Gastrocnemius medialis (tissue), 4 donors: ENCODE results near the gene LMNB1. TPM values are rescaled to one million over a fixed set of nuclear protein-coding genes. Genes with fewer than 3 reads are reported as not detected.
"Not testable (repeated sequence)": the region's sequence is repeated elsewhere in the genome, so short reads cannot be mapped to it uniquely, and the experiment has no call there.

Experiments
- ATAC-seq, 2 donors: fragments of 150-250 bp; one replicate each; pipeline ENCODE4 v1.9.1; 2016
- DNase-seq, 2 donors: peaks; one replicate each; pipeline ENCODE4 v3.0.0-alpha.2; 2019
- H3K27ac ChIP-seq, 4 donors: fragments of 200-600 bp; sonication (generic); 1 replicate in 1 of 4; 2 replicates in 3 of 4; pipeline ENCODE4 v1.5.1; 2016 to 2018; ENCODE audit warnings: mild to moderate bottlenecking in 2 of 4, moderate library complexity in 1 of 4
- H3K27me3 ChIP-seq, 3 donors: fragments of 200-600 bp; sonication (generic) in 2 of 3; 1 replicate in 1 of 3; 2 replicates in 2 of 3; pipeline versions ENCODE4 v1.5.1 to v1.6.0; 2016 to 2019; ENCODE audit warnings: mild to moderate bottlenecking in 1 of 3, moderate library complexity in 1 of 3
- H3K36me3 ChIP-seq, 2 donors: fragments of 200-600 bp; sonication (generic) in 1 of 2; one replicate each; pipeline ENCODE4 v1.5.1; 2017 to 2018
- H3K4me1 ChIP-seq, 2 donors: fragments of 200-600 bp; sonication (generic) in 1 of 2; one replicate each; pipeline ENCODE4 v1.5.1; 2016 to 2017; ENCODE audit warnings: mild to moderate bottlenecking in 2 of 2
- H3K4me3 ChIP-seq, 4 donors: fragments of 200-600 bp; sonication (generic) in 3 of 4; 1 replicate in 1 of 4; 2 replicates in 3 of 4; pipeline ENCODE4 v1.5.1; 2016 to 2019; ENCODE audit warnings: mild to moderate bottlenecking in 2 of 4
- H3K9me3 ChIP-seq, 3 donors: fragments of 200-600 bp; sonication (generic) in 2 of 3; 1 replicate in 1 of 3; 2 replicates in 2 of 3; pipeline ENCODE4 v1.5.1; 2016 to 2019
- CTCF ChIP-seq, 5 experiments: fragments of 450-650 bp in 3 of 5; fragments of 200-600 bp in 2 of 5; sonication (generic) in 2 of 5; IDR thresholded peaks in 4 of 5; conservative IDR thresholded peaks in 1 of 5; 1 replicate in 4 of 5; 2 replicates in 1 of 5; pipeline ENCODE4 v1.5.1; 2016 to 2019; ENCODE audit warnings: antibody characterized with exemption in 5 of 5, mild to moderate bottlenecking in 3 of 5, moderate library complexity in 3 of 5
- POLR2A ChIP-seq, 2 donors: fragments of 450-650 bp; IDR thresholded peaks; one replicate each; pipeline ENCODE4 v1.6.1; 2017; ENCODE audit warnings: antibody characterized with exemption in 2 of 2, mild to moderate bottlenecking in 2 of 2, moderate library complexity in 2 of 2
- in situ Hi-C, 4 donors: fragments of 200-750 bp; cut with MboI; loops; one replicate each; pipeline versions ENCODE4 v1.15.0 to v1.8.0; 2017; ENCODE audit warnings: low sequenced_read_pairs in 4 of 4
- intact Hi-C: fragments of 100-400 bp; cut with DNase I; formaldehyde crosslinking; loops from one replicate; pipeline ENCODE4 v1.15.1; 2023; ENCODE audit warnings: low total_unique reads
- total RNA-seq, 4 donors: library from RNA; depleted of rRNA; stranded (reverse); fragments of >200 nt; gene quantifications; one replicate each; pipeline versions ENCODE4 v1.1.0 to v1.2.3, GENCODE V29; 2016

LMNB1 gene
- total RNA-seq, 4 donors from 2014 or later: 0.51 to 4.1 (median 2.4) TPM; not detected in 1

GRCh38 chr5:126777257-126777974 is 480 bp downstream of the LMNB1 start:
- H3K27ac ChIP-seq: peak overlapping the region; percentile 80 to 94 (median 88)
- intact Hi-C loops: loop anchor here (5.0 kb wide), 3 partner anchors 85 to 255 kb away; partner anchors contain the start of genes MARCHF3 and PHAX

GRCh38 chr5:126777975-126778674 is 1.2 kb downstream of the LMNB1 start:
- peak; percentile 50 to 52 for DNase-seq
- Histone ChIP-seq H3K4me1 (peaks cover 6 to 22% of the 10 kb centered on the region in 2 donors), H3K36me3 (no peaks in the 10 kb centered on the region), H3K27me3 (no peaks in the 10 kb centered on the region), H3K4me3 (peak overlapping the region; percentile 71 to 89 (median 79)), H3K9me3 (no peaks in the 10 kb centered on the region), H3K27ac (peak overlapping the region; percentile 80 to 94 (median 88))
- intact Hi-C loops (loop anchor here (5.0 kb wide), 3 partner anchors 84 to 254 kb away; partner anchors contain the start of genes MARCHF3 and PHAX), in situ Hi-C loops (no loop called here)
- ATAC-seq: peak; percentile 16 to 18
- TF ChIP-seq CTCF (IDR thresholded peaks at IDR 0.05 in 4 of 5, conservative IDR thresholded peaks at IDR 0.05 in 1 of 5) (no peak), POLR2A (IDR thresholded peaks at IDR 0.05) (peak; percentile 18 to 35)

More at GRCh38 chr5:126777257-126777974, 480 bp downstream of the LMNB1 start:
- peak; percentile 44 to 47 for ATAC-seq
- H3K27me3 ChIP-seq: no peaks in the 10 kb centered on the region
- in situ Hi-C loops: no loop called here
- no peaks in the 10 kb centered on the region for H3K36me3 ChIP-seq
- TF ChIP-seq CTCF (IDR thresholded peaks at IDR 0.05 in 4 of 5, conservative IDR thresholded peaks at IDR 0.05 in 1 of 5) (peak in 4 of 5 experiments; percentile 9 to 19 (median 14)), POLR2A (IDR thresholded peaks at IDR 0.05) (no peak)
- peak overlapping the region; percentile 71 to 89 (median 79) for H3K4me3 ChIP-seq
- peaks cover 6 to 22% of the 10 kb centered on the region in 2 donors for H3K4me1 ChIP-seq
- no peaks in the 10 kb centered on the region for H3K9me3 ChIP-seq
- DNase-seq: peak; percentile 9 to 32

DNA sequence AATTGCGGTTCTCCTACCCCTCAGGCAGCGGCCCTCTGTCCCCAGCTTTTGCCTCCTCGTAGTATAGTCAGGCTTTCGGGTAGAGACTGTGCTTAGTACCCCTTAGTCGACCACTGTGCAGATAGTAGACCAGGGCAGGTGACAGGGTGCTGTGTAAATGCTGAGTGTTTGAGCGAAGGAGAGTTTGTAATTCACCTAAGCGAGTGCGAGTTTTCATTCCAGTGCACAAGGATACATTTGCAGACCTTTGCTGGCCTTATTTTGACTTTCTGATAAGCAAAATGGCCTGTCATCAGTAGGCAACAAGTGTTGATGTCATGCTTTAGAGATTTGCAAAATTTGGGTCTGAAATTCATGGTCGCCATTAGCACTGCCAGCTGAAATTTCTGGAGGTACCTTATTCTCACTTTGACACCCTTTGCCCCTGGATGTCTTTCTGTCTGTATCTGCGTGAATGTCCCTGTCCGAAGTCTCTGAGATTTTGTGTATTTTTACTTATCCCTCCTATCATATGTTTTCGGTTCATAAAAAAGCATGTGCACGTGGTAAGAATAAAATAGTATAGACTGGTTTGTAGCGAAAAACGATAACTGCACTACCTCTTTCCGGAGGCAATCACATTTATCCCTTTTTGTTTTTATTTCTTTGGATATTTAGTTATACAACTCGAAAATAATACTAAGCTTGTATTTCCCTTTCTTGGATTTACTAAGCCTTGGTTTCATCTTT is 1.9 kb downstream of the LMNB1 start:
- in situ Hi-C loops: no loop called here
- no peak for TF ChIP-seq POLR2A (IDR thresholded peaks at IDR 0.05)
- no peak for TF ChIP-seq CTCF (IDR thresholded peaks at IDR 0.05 in 4 of 5, conservative IDR thresholded peaks at IDR 0.05 in 1 of 5)
- peak overlapping the region; percentile 44 to 94 (median 88) for H3K27ac ChIP-seq
- peaks cover 6 to 22% of the 10 kb centered on the region in 2 donors for H3K4me1 ChIP-seq
- intact Hi-C loops: loop anchor here (5.0 kb wide), 3 partner anchors 83 to 253 kb away; partner anchors contain the start of genes MARCHF3 and PHAX
- no peaks in the 10 kb centered on the region for H3K9me3 ChIP-seq
- peak overlapping the region; percentile 71 to 89 (median 79) for H3K4me3 ChIP-seq
- H3K27me3 ChIP-seq: no peaks in the 10 kb centered on the region
- DNase-seq (no peak), ATAC-seq (no peak)
- H3K36me3 ChIP-seq: no peaks in the 10 kb centered on the region

DNA sequence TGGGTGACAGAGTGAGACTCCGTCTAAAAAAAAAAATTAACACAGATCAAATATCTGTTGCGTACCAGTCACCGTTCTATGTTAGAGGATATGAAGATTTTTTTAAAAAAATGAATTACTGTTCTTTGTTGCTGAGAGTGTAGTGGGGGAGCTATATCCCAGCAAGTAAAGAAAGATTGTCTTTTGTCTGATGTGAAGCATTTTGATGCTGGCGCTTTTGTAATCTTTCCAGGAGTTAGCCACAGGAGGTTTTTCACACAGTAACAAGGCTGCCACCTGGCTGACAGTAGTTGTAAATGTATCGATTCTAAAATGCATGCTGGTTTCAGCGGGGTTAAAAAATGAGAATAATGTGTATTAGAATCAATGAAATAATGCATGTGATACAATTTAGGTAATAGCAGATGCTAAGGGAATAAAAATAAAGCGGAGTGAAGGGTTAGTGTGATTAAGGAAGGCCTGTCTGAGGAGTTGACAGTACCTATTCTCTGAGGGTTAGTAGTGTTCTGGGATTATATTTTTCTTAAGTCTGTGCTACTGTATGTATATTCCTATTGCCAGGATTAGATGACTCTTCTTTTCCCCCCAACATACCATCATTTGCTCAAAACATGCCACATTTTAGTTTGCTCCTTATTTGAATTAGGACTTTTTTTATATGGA is 3.4 kb downstream of the LMNB1 start:
- H3K36me3 ChIP-seq: no peaks in the 10 kb centered on the region
- intact Hi-C loops: loop anchor here (1.0 to 5.0 kb wide), 2 partner anchors 104 to 123 kb away; no protein-coding TSS in a partner anchor
- DNase-seq (peak in 1 of 2 donors; percentile 9), ATAC-seq (no peak)
- H3K9me3 ChIP-seq: no peaks in the 10 kb centered on the region
- TF ChIP-seq CTCF (IDR thresholded peaks at IDR 0.05 in 4 of 5, conservative IDR thresholded peaks at IDR 0.05 in 1 of 5) (peak; percentile 30 to 71 (median 53)), POLR2A (IDR thresholded peaks at IDR 0.05) (no peak)
- in situ Hi-C loops: loop anchor here (5.0 to 10.0 kb wide), 2 partner anchors 103 to 105 kb away; no protein-coding TSS in a partner anchor
- H3K4me3 ChIP-seq: no peak overlapping the region
- no peak overlapping the region for H3K27ac ChIP-seq
- H3K4me1 ChIP-seq: peaks cover 6 to 22% of the 10 kb centered on the region in 2 donors
- no peaks in the 10 kb centered on the region for H3K27me3 ChIP-seq

DNA sequence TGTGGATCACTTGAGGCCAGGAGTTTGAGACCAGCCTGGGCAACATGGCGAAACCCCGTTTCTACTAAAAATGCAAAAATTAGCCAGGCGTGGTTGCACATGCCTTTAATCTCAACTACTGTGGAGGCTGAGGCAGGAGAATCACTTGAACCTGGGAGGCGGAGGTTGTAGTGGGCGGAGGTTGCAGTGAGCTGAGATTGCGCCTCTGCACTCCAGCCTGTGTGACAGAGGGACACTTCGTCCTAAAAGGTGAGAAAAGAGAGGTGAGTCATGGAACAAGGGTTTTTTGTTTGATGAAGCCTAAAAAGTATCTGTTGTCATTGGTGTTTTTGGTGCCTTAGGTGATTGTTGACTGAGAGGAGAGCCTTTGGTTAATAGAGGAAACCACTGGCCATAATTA is 11.5 kb downstream of the LMNB1 start:
- H3K27me3 ChIP-seq, H3K27ac ChIP-seq, DNase-seq, H3K4me3 ChIP-seq, intact Hi-C loops, H3K9me3 ChIP-seq, H3K36me3 ChIP-seq, ATAC-seq, H3K4me1 ChIP-seq: not testable (repeated sequence)
- in situ Hi-C loops: loop anchor here in 1 of 4 donors (10.0 kb wide), 1 partner anchor 114 kb away; no protein-coding TSS in a partner anchor
